ENCODE measurements around the gene MUS81. TPM values are rescaled to one million over a fixed set of nuclear protein-coding genes. Genes with fewer than 3 reads are reported as not detected.

The MUS81 gene
- polyA plus RNA-seq, 6 donors from 2014 or later = 3.2 to 32.0 (median 22.8) TPM

GRCh38 chr11:65859095-65859811 lies 980 bp upstream of the MUS81 start:
- no peaks in the 10 kb centered on the region for H3K9me3 Mint-ChIP-seq
- H3K4me3 Mint-ChIP-seq = peak overlapping the region; percentile 91 to 99 (median 96)
- DNase-seq (peak; percentile 92), ATAC-seq (ENCODE audit: low read depth in 2 of 2) (peak; percentile 54 to 56)
- peaks cover 6 to 20% of the 10 kb centered on the region in 2 donors for H3K36me3 Mint-ChIP-seq
- H3K4me1 Mint-ChIP-seq = peaks cover 45 to 58% (median 54%) of the 10 kb centered on the region in 3 donors
- H3K27ac Mint-ChIP-seq = peak overlapping the region; percentile 79 to 98 (median 96)
- no peaks in the 10 kb centered on the region for H3K27me3 Mint-ChIP-seq

- Mint-ChIP-seq H3K4me1 (peaks cover 39 to 54% (median 49%) of the 10 kb centered on the region in 3 donors), H3K27me3 (no peaks in the 10 kb centered on the region), H3K4me3 (peak overlapping the region; percentile 91 to 99 (median 96)), H3K36me3 (peaks cover 0 to 15% of the 10 kb centered on the region in 2 donors), H3K9me3 (no peaks in the 10 kb centered on the region), H3K27ac (peak overlapping the region; percentile 65 to 98 (median 94))
- no peak for DNase-seq
- no peak for ATAC-seq (ENCODE audit: low read depth in 2 of 2)
These were observed 388 bp upstream of the MUS81 start for GRCh38 chr11:65859812-65860277.

GRCh38 chr11:65861165-65861505 lies 902 bp downstream of the MUS81 start:
- H3K27ac Mint-ChIP-seq = peak overlapping the region in 5 of 6 donors; percentile 24 to 93 (median 79)
- peaks cover 0 to 18% of the 10 kb centered on the region in 2 donors for H3K36me3 Mint-ChIP-seq
- ATAC-seq (ENCODE audit: low read depth in 2 of 2) (no peak), DNase-seq (no peak)
- H3K27me3 Mint-ChIP-seq = no peaks in the 10 kb centered on the region
- no peaks in the 10 kb centered on the region for H3K9me3 Mint-ChIP-seq
- H3K4me1 Mint-ChIP-seq = peaks cover 41 to 48% (median 43%) of the 10 kb centered on the region in 3 donors
- peak overlapping the region; percentile 91 to 99 (median 96) for H3K4me3 Mint-ChIP-seq

- ATAC-seq (ENCODE audit: low read depth in 2 of 2) (no peak), DNase-seq (no peak)
- H3K4me3 Mint-ChIP-seq = peak overlapping the region; percentile 75 to 99 (median 92)
- H3K27me3 Mint-ChIP-seq = no peaks in the 10 kb centered on the region
- H3K36me3 Mint-ChIP-seq = peaks cover 0 to 18% of the 10 kb centered on the region in 2 donors
- H3K4me1 Mint-ChIP-seq = peaks cover 38 to 42% (median 39%) of the 10 kb centered on the region in 3 donors
- no peaks in the 10 kb centered on the region for H3K9me3 Mint-ChIP-seq
- H3K27ac Mint-ChIP-seq = peak overlapping the region in 2 of 6 donors; percentile 37 to 61
These were observed 1.4 kb downstream of the MUS81 start for GRCh38 chr11:65861533-65862183.

GRCh38 chr11:65862191-65862735 lies 2.0 kb downstream of the MUS81 start:
- Mint-ChIP-seq H3K9me3 (no peaks in the 10 kb centered on the region), H3K36me3 (peaks cover 0 to 18% of the 10 kb centered on the region in 2 donors), H3K4me3 (peak overlapping the region in 6 of 8 donors; percentile 53 to 95 (median 80)), H3K4me1 (peaks cover 34 to 44% (median 36%) of the 10 kb centered on the region in 3 donors), H3K27ac (no peak overlapping the region), H3K27me3 (no peaks in the 10 kb centered on the region)
- ATAC-seq (ENCODE audit: low read depth in 2 of 2) = no peak
- DNase-seq = no peak

GRCh38 chr11:65862941-65863888 lies 3.0 kb downstream of the MUS81 start:
- Mint-ChIP-seq H3K4me1 (peaks cover 33 to 48% (median 36%) of the 10 kb centered on the region in 3 donors), H3K27ac (peak overlapping the region in 3 of 6 donors; percentile 21 to 63 (median 58)), H3K4me3 (peak overlapping the region in 4 of 8 donors; percentile 53 to 84 (median 62)), H3K27me3 (no peaks in the 10 kb centered on the region), H3K36me3 (peaks cover 0 to 18% of the 10 kb centered on the region in 2 donors), H3K9me3 (no peaks in the 10 kb centered on the region)
- ATAC-seq (ENCODE audit: low read depth in 2 of 2) (no peak), DNase-seq (no peak)

GRCh38 chr11:65863889-65864705 lies 3.9 kb downstream of the MUS81 start:
- Mint-ChIP-seq H3K27ac (no peak overlapping the region), H3K4me3 (peak overlapping the region in 2 of 8 donors; percentile 20 to 41), H3K36me3 (peaks cover 0 to 18% of the 10 kb centered on the region in 2 donors), H3K4me1 (peaks cover 25 to 39% (median 27%) of the 10 kb centered on the region in 3 donors), H3K27me3 (no peaks in the 10 kb centered on the region), H3K9me3 (no peaks in the 10 kb centered on the region)
- DNase-seq = no peak
- ATAC-seq (ENCODE audit: low read depth in 2 of 2) = no peak

- no peak for DNase-seq
- no peak for ATAC-seq (ENCODE audit: low read depth in 2 of 2)
- H3K36me3 Mint-ChIP-seq = peaks cover 0 to 18% of the 10 kb centered on the region in 2 donors
- no peak overlapping the region for H3K27ac Mint-ChIP-seq
- peak overlapping the region in 4 of 8 donors; percentile 15 to 81 (median 39) for H3K4me3 Mint-ChIP-seq
- H3K27me3 Mint-ChIP-seq = no peaks in the 10 kb centered on the region
- H3K9me3 Mint-ChIP-seq = no peaks in the 10 kb centered on the region
- peaks cover 20 to 35% (median 27%) of the 10 kb centered on the region in 3 donors for H3K4me1 Mint-ChIP-seq
These were observed 4.7 kb downstream of the MUS81 start for GRCh38 chr11:65864706-65865471.

GRCh38 chr11:65865550-65866172 lies 5.4 kb downstream of the MUS81 start:
- ATAC-seq (ENCODE audit: low read depth in 2 of 2) (no peak), DNase-seq (no peak)
- Mint-ChIP-seq H3K4me3 (peak overlapping the region in 2 of 8 donors; percentile 4 to 81), H3K27me3 (no peaks in the 10 kb centered on the region), H3K36me3 (peaks cover 0 to 18% of the 10 kb centered on the region in 2 donors), H3K9me3 (no peaks in the 10 kb centered on the region), H3K4me1 (peaks cover 20 to 33% (median 26%) of the 10 kb centered on the region in 3 donors), H3K27ac (no peak overlapping the region)

GRCh38 chr11:65866509-65867283 lies 6.5 kb downstream of the MUS81 start:
- Mint-ChIP-seq H3K27me3 (no peaks in the 10 kb centered on the region), H3K9me3 (no peaks in the 10 kb centered on the region), H3K27ac (peak overlapping the region in 2 of 6 donors; percentile 26 to 67), H3K36me3 (peaks cover 0 to 18% of the 10 kb centered on the region in 2 donors), H3K4me1 (peaks cover 19 to 36% (median 29%) of the 10 kb centered on the region in 3 donors), H3K4me3 (peak overlapping the region in 1 of 8 donors; percentile 36)
- ATAC-seq (ENCODE audit: low read depth in 2 of 2) (no peak), DNase-seq (no peak)

Measured in naive B cell (primary cell).